HG02763 (cell line): Measurements from ENCODE around the gene LIM2.
"Not testable (repeated sequence)": the region's sequence is repeated elsewhere in the genome, so short reads cannot be mapped to it uniquely, and the experiment has no call there.

ENCODE experiments used
- ATAC-seq: cut with Tn5 transposase; IDR thresholded peaks from one replicate; pipeline ENCODE4 v1.9.1; 2021; ENCODE audit warnings: mild to moderate bottlenecking, moderate library complexity; ENCODE audit not compliant: unreplicated experiment

The LIM2 gene

GRCh38 chr19:51387924-51388389, at the start of gene LIM2:
TSS of gene LIM2 (minus strand) at chr19:51387974. CDS start at chr19:51387443, 531 bp downstream.
- no peak for ATAC-seq

- ATAC-seq: no peak
Measured at GRCh38 chr19:51434456-51434855, 46.7 kb upstream of the LIM2 start.

- ATAC-seq: no peak
Measured at GRCh38 chr19:51433043-51433442, 45.3 kb upstream of the LIM2 start.

- no peak for ATAC-seq
Measured at GRCh38 chr19:51431124-51431523, 43.4 kb upstream of the LIM2 start.

GRCh38 chr19:51430221-51430620, 42.4 kb upstream of the LIM2 start:
- no peak for ATAC-seq

GRCh38 chr19:51427201-51427600, 39.4 kb upstream of the LIM2 start:
- no peak for ATAC-seq

GRCh38 chr19:51422053-51422448, 34.3 kb upstream of the LIM2 start:
- no peak for ATAC-seq

GRCh38 chr19:51421229-51422052, 33.7 kb upstream of the LIM2 start:
- ATAC-seq: no peak

- not testable (repeated sequence) for ATAC-seq
Measured at GRCh38 chr19:51420511-51420910, 32.7 kb upstream of the LIM2 start.

- no peak for ATAC-seq
Measured at GRCh38 chr19:51418707-51419106, 30.9 kb upstream of the LIM2 start.

GRCh38 chr19:51417810-51418157, 30.0 kb upstream of the LIM2 start:
- peak; percentile 29 for ATAC-seq

- ATAC-seq: peak; percentile 50
Measured at GRCh38 chr19:51417107-51417809, 29.5 kb upstream of the LIM2 start, which contains the start of gene SIGLEC10. TSS of gene SIGLEC10 (minus strand) at chr19:51417642. CDS start at chr19:51417581, 61 bp downstream.

- not testable (repeated sequence) for ATAC-seq
Measured at GRCh38 chr19:51416422-51416821, 28.6 kb upstream of the LIM2 start.

- ATAC-seq: no peak
Measured at GRCh38 chr19:51415187-51415586, 27.4 kb upstream of the LIM2 start.

- no peak for ATAC-seq
Measured at GRCh38 chr19:51410950-51411748, 23.4 kb upstream of the LIM2 start.

GRCh38 chr19:51407511-51408131, 19.8 kb upstream of the LIM2 start:
- ATAC-seq: no peak

GRCh38 chr19:51402117-51402516, 14.3 kb upstream of the LIM2 start:
- no peak for ATAC-seq

- ATAC-seq: not testable (repeated sequence)
Measured at GRCh38 chr19:51399936-51400335, 12.2 kb upstream of the LIM2 start.

- no peak for ATAC-seq
Measured at GRCh38 chr19:51399231-51399630, 11.5 kb upstream of the LIM2 start.

GRCh38 chr19:51398096-51398704, 10.4 kb upstream of the LIM2 start:
- ATAC-seq: no peak
